Activated CD8-positive, alpha-beta memory T cell treated with anti-CD3 and anti-CD28 coated beads, Interleukin-2, amount 50 U/mL, for 24 hours (primary cell): ENCODE data around the gene DRAM1.

Experiments used
- DNase-seq: peaks from one replicate; pipeline ENCODE4 v3.0.0-alpha.2; 2020; ENCODE audit errors: extremely low read depth

Gene DRAM1

DNA sequence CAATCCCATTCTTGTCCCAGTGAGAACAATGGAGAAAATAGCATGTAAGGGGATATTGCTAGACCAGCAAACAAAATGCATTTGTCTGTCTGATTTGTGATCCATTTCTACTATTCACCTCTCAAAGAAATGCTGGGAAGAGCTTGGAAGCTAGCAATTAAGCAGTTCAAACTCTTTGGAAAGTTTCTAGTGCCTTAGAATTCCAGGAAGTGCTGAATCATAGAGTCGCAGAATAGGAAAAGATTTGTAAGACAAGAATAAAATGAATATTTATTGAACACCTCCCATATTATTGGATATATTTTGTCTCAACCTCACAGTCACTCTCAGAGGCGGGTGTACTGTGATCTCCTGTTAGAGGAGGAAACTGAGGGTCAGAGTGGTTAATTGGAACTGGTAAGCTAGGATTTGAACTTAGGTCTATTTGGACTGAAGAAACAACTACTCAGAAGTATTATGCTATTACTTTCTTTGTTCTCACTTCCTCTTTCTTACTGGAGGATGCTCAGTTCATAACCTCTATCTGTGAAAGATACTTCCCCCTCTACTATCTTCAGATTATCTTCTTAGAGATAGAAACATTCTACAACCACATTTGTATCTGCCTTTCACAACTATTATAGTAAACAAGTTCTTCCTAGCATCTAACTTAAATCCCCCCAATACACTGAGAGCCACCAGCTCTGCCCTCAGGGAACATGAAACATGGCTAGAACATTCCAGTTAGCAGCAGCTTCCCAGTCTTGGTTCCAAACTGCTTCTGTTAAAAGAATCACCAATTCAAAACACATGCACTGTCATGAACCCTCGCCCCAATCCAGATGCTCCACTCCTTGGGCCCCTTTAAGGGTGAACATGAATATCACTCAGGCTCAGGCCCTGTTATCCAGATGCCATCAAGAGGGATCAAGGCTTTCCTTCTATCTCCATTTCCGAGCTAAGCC lies 64.2 kb downstream of the DRAM1 start:
- DNase-seq: no peak

DNA sequence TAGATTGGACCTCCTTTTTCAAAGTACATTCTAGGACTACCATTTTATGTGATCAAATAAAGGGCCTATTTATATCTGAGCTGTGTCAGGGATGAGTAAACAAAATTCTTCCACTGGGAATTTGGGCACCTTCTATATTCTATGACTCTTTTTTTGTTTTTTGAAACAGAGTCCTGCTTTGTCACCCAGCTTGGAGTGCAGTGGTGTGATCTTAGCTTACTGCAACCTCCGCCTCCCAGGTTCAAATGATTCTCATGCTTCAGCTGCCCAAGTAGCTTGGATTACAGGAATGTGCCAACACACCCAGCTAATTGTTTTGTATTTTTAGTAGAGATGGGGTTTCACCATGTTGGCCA lies 64.8 kb downstream of the DRAM1 start:
- no peak for DNase-seq

DNA sequence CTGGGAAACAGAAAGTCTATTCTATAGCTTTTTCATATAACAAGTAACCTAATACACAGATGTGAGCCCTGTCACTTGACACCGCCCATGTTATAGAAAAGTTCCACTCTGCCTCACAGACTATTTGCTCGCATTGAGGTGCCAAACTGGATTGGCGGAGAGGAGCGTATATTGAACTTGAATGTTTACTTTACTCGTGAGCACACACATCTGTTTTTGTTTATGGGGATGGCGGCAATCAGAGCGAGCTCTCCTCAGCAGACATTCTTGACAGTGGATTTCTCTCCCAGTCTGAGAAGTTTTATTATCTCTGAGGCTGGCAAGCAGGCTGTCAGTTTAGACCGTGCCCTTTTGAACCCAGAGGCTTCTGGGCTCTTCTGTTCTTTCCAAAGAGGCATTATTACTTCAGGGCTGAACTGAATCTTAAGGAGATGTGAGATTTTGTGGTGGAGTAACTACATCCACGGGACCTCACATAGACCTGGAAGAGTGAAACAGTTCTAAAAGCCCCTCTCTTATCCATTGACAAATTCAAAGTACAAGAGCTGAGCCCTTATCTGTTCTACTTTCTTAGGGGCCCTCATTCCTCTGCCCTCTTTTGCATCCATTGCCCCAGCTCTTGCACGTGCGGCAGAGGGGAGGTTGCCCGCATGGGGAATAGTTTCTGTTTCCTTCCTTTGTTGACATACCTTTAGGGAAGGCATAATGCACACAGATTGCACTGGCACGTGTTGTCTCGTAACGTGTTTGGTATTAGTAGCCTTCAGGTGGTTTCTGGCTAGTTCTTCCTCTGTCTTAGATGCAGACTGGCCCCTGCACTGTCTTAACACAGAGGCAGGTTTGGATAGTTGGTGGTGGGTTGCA lies 68.2 kb downstream of the DRAM1 start:
- no peak for DNase-seq

DNA sequence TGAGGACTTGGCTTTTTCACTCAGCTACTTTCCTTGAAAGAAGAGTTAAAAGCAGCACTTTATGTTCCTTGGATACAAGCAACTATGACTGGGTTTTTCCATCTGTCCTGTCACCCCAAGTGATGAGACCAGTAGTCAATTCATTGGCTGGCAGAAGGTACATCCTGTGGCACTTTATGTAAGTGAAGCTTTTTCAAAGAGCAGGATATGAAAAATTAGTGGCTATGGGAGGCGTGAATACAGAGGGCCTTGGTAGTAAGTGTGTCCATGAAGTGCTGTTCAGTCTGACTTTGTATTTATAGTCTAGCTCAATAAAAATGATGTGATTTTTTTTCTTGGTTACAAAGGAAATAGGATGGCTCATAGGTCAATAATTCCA lies 68.8 kb downstream of the DRAM1 start:
- no peak for DNase-seq

DNA sequence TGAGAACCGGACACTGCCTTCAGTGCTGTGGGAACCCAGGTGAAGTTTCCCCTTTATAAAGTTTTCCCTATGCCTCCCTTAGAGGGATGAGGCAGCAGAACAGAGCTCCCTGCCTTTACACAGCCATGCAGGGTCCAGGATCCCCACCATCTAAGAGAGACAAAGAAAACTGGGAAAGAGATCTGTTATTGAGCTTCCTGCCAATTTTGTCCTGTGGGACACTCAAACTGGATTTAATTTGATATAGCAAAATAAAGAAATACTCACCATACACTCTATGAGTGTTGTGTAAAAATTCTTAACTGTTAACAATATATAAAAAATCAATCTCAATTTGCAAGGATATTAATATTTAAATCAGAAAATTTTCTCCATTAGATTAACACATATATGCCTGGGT lies 69.9 kb downstream of the DRAM1 start:
- no peak for DNase-seq

DNA sequence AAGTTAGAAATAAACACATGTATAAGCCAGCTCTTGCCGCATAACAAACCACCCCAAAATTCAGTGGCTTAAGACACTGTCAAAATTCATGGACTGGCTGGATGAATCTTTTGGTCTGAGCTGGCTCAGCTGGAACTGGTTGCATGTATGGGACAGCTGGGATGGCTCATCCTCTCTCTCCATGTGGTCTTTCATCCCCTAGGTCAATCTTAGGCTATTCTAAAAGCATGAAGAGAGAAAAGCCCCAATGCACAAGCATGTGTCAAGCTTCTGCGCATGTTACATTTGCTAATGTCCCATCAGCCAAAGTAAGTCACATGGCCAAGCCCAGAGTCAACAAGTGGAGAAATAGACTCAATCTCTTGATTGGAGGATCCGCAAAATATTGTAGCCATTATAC lies 71.0 kb downstream of the DRAM1 start:
- no peak for DNase-seq

DNA sequence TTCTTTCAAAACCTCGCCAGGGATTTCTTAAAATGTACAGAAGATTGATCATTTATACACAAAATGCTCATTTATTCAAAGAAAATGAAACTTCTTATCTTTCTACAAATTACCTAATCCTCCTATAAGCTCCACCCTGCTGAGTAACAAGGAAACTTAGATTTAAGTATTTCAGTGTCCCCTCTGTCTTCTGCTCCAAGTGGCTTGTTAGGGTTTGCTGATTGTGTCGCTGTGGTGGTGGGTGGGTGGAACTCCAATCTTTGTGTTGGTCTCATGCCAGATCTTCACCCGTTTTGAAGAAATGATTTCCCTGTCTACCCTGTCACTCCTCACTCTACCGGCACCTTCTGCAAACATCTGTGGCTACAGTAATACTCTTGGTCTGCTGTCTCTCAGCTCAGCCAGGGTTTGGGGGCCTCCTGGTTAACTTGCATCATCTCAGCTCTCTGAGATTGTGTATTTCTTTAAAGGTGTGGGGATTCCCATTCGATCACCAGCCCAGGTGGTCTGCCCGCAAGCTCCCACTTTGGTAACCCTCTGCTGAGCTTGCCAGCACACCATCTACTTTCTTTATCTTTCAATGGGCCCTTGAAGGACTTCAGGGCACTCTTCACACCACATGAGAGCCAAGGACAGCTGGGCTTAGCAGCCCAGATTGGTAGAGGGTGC lies 73.8 kb downstream of the DRAM1 start:
- no peak for DNase-seq

DNA sequence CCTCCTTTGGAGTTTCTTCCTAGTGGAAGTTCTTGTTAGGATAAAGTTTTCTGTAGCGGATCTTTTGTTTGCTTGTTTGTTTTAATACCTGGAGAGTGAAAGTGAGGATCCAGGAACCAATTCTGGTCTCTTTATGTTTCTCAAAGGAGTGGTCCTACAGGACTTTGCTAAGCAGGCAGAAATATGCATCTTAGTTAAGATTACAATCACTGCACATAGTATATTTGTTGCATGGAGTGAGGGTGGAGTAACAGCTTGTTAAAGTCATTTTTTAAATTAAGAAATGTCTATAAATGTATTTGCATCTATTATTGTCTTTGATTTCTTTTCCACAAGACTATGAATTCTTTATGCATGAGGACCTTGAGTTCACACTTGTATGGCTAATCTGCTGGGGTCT lies 76.7 kb downstream of the DRAM1 start:
- no peak for DNase-seq

DNA sequence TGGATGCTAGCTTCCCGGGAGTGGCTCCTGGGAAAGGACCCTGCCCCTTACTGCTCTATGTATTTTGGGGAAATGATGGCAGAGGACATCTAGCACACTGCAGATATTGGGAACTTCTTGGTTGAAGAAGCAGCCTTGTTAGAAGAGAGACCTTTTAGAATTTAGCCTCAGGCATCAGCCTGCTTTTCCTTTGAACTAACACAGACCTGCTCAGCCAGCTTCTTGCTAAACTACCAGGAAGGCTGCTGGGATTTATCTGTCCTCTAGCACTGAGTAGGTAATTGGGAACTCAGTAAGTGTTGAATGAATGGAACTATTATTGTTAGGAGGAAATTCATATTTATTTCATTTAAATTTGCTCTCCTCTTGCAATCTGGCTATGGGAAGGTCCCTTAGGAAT lies 77.3 kb downstream of the DRAM1 start:
- no peak for DNase-seq

DNA sequence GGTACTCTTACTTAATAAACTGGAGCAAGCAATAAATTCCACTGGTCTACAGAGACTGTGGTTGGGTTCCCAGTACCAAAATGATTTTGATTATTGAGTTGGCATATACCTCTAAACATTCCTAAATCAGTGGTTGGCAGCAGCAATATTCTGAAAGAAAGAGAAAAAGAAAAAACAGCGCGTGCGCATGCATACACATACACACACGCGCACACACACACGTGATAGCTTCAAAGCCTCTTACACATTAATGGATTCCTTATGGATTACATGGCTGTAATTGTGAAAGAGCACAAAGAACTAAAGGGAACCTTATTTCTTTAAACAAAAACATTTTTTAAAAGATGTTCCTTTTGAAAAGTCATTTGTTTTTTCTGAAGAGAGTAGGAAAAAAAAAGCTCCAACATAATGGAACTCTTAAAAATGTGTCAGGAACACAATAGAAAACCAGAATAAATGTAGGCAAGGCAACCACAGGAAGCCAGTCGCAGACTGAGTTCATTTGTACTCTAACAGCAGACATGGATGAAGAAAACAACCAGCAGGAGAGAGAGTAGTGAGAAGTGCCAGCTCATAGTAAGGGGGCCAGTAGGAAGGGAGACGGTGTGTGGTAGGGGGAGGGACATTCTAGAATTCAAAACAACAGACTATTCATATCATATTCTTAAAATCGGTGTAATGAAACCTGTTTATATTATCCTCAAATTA lies 80.0 kb downstream of the DRAM1 start:
- DNase-seq: no peak

DNA sequence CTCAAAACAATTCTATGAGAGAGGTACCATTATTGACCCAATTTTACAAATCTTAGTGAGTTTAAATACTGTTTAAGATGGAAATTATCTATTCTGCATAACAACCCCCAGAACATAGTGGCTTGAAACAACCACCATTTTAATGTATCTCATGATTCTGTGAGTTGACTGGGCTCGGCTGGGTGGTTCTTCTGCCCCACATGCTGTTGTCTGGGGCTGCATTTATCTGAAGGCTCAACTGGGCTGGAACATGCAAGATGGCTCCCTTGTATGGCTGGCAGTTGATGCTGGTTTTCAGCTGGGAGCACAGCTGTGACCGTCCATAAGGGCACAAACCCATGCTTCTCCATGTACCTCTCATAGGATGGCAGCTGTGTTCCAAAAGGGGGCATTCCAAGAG lies 82.2 kb downstream of the DRAM1 start:
- DNase-seq: no peak

DNA sequence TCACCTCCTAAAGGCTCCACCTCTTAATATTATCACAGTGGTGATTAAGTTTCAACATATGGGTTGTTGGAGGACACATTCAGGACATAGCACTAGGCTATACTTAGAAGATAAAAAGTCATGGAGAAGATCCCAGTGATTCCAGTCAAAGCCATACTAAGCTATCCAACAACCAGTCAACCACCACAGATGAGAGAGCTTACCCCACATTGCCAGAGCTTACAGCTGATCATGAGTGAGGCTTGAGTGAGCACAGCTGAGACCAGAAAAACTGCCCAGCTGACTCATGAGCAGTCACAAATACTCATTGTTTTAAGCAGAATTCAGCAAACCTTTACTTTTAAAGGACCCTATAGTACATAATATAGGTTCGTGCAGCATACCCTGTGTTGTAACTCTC lies 85.1 kb downstream of the DRAM1 start:
- DNase-seq: no peak

DNA sequence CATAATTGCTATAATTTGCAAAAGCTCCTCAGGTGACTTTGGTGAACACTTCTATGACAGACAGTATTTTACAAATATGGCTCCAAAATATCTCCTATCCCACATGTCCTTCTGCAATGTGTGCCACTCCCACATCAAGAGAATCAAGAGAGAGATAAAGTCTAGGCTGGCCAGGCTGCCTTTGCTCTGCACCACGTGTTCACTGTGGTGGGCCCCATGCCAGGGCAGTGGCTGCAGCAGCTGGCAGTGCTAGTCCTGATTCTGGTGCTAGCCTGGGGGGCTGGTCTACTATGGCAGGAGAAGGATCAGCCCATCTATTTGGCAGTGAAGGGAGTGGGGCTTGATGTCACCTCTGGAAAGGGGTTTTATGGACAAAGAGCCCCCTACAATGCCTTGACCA lies 86.3 kb downstream of the DRAM1 start:
- no peak for DNase-seq

DNA sequence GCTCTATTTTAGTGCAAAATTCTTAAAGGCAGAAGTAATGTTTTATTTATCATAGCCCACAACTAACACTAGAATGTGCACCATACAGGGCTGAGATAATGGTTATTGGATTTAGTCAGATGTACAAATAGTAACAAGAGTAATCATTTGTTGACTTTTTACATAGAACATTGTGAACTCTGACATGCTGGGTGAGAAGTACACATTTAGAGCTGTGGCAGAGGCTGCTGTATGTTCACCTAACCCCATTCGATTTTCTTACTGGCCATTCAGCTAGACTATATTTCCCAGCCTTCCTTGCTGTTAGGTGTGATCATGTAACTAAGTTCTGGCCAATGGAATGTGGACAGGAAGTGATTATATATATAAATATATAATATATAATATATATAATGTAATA lies 89.1 kb downstream of the DRAM1 start:
- DNase-seq: no peak

DNA sequence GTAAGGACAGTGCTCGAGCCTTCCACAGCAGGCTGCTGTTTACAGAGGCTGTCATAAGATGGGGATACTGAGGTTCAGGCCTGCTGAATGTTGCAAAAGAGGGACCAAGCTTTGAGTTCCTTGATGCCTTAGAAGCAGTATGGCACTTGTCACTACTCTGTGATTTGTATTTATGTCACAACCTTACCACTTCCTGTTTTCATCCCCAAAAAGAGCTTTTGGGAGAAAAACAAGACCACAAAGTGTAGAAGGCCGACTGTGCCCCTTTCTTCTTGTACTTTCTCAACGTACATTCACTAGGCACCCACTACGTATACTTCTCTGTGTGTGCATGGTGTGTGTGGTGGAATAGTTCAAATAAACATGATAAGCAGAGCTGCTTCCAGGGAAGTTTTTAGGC lies 90.1 kb downstream of the DRAM1 start:
- no peak for DNase-seq

DNA sequence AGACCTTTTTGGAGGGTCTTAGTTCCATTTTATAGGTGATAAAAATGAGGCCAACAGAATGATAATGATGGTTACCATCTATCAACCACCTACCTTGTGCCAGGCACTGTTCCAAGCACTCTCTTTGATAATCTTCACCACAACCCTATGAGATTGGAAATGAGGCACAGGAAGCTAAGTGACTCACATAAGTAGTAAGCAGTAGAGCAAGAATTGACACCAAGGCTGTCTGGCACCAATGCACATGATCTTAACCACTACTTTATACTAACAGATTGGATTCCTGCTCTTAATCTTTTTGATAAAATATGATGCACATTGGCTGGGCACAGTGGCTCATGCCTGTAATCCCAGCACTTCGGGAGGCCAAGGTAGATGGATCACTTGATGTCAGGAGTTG lies 91.4 kb downstream of the DRAM1 start:
- no peak for DNase-seq
